Hepatic stellate cell (primary cell): ENCODE measurements around the gene TNRC18.

Experiments used
- DNase-seq: peaks from one replicate; pipeline ENCODE4 v3.0.0; 2011; ENCODE audit warnings: low spot score

The TNRC18 gene

GRCh38 chr7:5403442-5403841 is 20.2 kb downstream of the TNRC18 start:
- no peak for DNase-seq

- no peak for DNase-seq
Observed at GRCh38 chr7:5397736-5398135, 25.9 kb downstream of the TNRC18 start.

DNA sequence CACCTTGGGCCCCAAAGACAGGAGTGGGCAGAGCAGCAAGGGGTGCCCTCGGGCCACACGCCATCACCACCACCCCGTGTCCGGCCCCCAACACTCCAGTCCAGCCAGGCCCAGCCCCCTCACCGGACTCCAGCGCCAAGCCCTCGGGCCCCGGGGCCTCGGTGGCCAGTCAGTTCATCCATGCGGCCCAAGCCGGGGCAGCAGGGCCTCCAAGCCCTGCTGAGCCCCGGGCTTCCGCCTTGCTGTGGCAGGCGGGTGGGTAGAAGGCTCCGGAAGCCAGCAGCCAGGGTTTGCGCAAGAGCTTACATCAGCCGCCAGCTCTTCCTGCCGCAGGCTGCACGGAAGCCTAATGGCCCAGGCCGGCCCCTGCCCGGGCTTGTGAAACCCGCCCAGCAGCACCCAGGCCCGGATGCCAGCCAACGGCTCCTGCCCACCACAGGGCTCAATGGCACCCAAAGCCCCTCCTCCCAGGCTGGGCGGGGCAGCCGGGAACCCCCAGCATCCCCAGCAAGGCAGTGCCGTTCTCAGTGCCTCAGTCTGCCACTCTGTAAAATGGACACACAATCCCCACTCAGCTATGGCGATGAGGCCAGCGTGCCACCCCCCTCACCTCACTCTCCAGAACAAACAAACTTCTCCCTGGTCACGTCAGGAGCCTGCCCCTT is 26.5 kb downstream of the TNRC18 start:
- DNase-seq: no peak

DNA sequence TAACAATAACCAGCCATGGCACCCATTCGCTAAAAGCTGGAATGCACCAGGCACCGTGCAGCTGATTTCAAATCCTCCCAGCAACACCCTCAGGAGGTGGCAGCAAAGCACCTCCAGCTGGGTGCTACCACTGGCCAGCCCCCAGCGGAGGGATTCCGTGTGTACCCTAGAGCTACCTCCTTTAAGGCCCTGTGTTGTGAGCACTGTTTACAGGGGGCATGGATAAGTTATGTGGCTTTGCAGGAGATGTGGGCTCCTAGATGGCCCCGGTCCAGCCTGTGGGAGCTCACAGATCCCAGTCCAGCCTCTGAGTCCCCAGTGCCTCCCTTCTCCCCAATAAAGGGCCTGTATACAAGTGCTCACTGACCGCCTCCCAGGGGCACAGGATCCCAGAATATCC is 27.1 kb downstream of the TNRC18 start:
- DNase-seq: no peak

GRCh38 chr7:5395246-5395645 is 28.4 kb downstream of the TNRC18 start:
- DNase-seq: no peak

DNA sequence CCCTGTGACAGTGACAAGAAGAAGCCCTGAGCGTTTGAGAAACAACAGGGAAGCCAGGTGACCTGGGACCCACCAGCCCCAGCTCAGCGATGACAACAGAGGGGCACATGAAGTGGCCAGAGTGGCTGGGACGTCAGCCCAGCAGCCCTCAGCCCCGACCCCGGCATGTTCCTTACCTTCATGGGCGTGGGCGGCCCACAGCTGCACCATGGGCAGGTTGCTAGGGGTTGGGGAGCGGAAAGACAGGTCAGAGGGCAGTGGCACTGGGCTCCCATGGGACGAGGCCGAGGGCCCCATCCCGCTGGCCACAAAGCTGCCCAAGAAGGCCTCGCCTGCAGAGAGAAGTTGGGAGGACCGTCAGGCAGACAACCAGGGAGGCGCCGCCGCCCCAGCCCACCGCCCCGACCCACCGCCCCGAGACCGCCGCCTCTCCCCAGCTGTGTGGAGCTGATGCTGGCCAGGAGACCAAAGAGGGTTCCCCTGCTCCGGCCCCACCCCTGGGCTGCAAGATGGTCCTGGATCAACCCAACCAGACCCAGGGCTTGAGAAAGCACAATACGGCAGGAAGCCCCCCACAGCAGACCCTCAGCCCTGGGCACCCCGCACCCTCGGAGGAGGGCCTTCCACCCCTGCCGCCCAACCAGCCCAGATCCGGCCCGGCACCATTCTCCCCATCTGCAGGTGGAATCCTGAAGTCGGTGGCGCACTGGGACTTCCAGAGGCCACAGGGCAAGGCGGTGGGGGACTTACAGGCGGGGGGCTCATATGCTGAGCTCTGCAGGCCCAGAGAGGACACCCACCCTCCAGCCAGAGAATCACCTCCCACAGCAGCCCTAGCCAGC is 29.1 kb downstream of the TNRC18 start:
- no peak for DNase-seq

- DNase-seq: no peak
Observed at GRCh38 chr7:5393748-5394147, 29.9 kb downstream of the TNRC18 start.

DNA sequence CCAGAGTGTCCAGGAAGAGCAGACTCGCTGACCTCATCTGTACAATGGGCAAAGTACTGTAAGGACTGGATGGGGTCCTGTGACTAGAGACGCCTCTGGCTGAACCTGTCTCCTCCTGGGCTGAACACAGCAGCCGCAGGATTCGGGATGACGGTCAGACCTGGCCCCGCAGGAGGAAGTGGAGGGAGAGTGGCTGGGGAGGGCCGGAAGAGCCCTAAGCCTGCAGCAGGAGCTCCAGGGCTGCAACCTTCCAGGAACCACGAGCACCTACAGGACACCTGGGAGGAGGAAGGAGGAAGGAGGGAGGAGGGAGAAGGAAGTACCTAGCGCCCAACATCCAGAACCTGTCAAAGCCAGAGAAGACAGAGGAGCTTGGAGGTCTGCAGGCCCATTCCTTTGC is 30.3 kb downstream of the TNRC18 start:
- DNase-seq: no peak

DNA sequence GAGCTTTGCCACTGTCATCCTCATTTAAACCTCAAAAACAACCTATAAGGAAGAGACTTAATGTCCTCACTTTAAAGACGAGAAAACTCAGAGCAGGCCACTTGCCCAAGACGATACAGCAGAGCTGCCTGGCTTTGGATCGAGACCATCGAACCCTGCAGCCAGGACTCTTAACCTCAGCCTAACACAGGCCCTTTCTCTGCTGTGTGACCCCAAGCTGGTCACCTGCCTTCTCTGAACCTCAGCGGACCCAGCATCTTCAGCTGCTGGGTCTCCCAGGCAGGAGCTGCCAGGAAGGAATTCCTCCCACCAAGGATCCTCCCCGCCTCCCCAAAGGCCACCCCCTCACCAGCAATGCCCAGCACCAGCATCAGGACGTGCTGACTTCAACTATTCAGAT is 32.7 kb downstream of the TNRC18 start:
- no peak for DNase-seq

DNA sequence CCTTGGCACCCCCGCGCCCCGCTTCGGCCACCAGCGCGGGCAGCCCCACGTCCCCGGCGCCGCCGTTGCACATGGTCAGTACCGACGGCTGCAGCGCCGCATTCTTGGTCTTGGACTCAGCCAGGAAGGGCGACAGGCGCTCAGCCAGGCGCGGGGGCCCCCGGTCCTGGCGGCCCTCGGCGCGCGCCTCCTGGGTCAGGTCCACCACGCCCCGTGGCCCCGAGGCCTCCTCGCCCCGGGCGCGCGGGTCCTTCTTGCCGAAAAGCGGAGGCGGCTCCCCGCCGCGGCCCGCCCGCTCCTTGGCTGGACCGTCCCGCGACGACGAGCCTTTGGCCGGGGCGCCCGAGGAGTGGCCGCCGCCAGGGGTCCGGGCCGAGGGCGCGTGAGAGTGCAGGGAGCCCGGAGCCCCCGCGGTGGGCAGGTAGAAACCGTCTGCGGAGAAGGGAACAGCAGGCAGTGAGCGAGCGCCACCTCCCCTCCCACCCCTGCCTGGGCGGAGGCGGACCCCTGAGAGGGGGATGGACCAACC is 34.7 kb downstream of the TNRC18 start:
- no peak for DNase-seq

DNA sequence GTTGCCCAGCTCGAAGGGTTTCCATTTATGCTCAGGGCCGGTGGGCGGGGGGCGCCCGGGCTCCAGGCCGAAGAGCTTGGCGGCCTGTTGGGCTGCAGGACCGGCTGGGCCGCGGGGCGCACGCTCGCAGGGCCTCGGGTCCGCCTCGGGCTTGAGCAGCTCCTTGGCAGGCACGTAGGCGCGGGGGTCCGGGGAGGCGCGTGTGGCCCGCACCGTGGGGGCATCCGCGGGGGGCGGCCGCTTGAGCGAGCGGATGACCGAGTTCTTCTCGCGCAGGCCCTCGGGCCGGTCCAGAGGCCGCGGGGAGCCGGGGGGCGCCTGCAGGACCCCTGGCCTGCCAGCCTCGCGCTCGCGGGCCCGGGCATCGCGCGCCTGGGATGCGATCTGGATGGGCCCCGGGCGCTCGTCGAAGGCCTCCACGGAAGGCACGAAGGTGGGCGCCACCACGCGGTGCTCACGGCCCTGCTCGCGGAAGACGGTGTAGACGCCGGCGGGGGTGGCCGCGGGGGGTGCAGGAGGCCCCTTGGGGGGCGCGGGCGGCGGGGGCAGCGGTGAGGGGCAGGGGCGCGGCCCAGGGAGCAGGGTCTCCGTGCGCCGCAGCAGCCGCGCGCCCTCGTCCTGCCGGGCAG is 35.2 kb downstream of the TNRC18 start:
- no peak for DNase-seq

DNA sequence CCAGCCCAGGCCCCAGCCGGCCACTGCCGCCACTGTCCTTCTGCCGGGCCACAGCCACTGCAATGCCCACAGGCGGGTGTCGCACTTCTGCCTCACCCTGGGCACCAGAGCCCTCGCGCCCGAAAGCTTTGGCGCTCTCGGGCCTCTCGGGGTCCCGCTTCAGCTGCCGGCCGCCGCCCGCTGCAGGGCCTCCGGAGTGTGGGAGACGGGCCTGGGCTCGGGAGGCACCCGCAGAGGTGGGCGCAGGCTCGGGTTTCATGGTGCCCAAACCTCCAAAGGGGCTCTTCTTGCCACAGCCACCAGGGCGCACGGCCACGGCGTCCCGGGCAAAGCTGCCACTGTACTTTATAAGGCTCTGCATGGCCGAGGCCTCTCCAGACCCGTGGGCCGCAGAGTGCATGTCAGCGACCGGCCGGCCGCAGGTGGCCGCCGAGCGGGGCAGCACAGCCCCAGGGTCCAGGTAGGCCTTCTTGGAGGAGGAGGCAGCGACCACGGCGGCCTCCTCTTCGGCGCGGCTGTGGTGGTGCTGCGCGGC is 35.9 kb downstream of the TNRC18 start:
- no peak for DNase-seq

GRCh38 chr7:5384618-5385017 is 39.0 kb downstream of the TNRC18 start:
- no peak for DNase-seq

- DNase-seq: no peak
Observed at GRCh38 chr7:5383314-5384098, 40.1 kb downstream of the TNRC18 start.

DNA sequence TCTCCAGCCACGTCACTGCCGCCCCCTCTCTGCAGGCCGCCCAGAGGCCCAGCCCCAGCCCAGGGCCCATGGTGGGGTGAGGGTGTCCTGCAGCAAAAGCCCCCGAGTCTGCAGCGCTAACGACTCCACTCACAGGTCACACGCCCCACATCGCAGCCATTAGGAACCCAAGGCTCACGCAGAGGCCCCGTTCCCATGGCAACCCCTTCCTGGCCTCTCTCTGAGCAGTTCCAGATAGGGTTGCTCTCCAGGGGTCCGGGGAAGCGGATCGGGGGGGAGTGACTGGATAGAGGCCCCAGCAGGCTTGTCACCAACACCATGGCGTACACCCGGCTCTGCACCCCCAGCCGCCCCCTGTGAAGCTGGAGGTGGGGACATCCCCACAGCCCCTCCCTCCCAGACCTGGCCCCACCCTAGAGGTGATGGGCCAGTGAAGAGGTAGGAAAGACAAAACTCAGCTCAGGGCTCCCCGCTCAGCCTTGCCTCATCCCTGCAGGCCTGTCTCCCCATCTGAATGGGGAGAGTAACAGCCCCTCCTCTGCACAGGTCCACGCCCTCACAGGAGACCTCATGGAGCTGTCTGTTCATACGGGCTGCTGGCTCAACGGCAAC is 41.2 kb downstream of the TNRC18 start:
- no peak for DNase-seq

DNA sequence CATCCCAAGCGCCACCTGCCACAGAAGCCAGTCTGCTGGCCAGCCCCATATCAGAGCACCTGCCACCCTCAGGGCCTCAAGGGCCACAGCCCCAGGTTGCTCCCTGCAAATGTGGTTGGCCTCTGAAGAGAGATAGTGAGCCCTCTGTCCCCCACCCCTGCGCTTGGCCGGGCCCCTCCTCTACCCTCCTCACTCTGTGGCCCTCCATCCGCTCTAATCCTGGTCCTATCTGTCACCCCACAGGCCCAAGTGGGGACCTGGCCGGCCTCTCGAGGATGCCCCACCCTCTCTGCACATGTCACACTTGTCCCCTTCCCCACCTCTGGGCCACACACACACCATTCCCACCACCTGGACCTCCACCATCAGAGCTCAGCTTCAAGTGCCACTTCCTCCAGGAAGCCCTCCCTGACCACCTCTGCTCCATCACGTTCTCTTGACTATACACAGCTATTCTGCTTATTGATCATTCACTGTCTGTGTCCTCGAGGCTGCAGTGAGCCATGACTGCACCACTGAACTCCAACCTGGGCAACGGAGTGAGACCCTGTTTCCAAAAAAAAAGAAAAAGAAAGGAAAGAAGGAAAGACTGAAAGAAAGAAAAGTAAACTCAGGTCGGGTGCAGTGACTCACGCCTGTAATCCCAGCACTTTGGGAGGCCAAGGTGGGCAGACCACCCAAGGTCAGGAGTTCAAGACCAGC is 42.4 kb downstream of the TNRC18 start:
- DNase-seq: no peak

- no peak for DNase-seq
Observed at GRCh38 chr7:5380350-5381070, 43.1 kb downstream of the TNRC18 start.

- no peak for DNase-seq
Observed at GRCh38 chr7:5379546-5379945, 44.1 kb downstream of the TNRC18 start.

- no peak for DNase-seq
Observed at GRCh38 chr7:5377816-5378215, 45.8 kb downstream of the TNRC18 start.

DNA sequence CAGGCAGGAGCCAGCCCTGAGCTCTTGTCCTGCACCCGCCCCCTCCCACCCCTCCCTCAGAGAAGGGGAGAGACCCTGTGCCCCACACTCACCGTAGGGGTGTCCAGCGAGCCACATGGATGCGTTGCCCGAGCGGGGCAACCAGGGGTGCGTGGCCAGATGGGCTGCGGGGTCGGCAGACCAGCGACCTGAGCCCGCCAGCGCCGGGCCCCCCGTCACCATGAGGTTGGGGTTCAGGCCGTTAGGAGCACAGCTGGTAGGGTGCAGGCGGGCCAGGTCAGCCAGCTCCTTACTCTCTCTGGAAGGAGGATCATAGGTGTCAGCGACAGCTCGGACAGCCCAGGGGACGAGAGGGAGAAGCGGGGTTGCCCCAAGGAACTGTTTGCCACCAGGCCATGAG is 46.4 kb downstream of the TNRC18 start:
- no peak for DNase-seq
